SK-N-SH (cell line): ENCODE measurements around the gene OR2B6. TPM values are rescaled to one million over a fixed set of nuclear protein-coding genes. Genes with fewer than 3 reads are reported as not detected.

Experiments used
- CTCF ChIA-PET: fragments of 300-600, 350-600 bp; formaldehyde crosslinking; extraction: SDS; loops from one replicate; lab custom pipeline; 2021; lab: Yijun Ruan, JAX
- POLR2A ChIA-PET: fragments of 350-600 bp; sonication (Branson Sonifier 250); formaldehyde crosslinking; extraction: SDS; loops from one replicate; lab custom pipeline; 2020; ENCODE audit warnings: antibody characterized with exemption, inconsistent platforms; lab: Yijun Ruan, JAX
- DNase-seq: peaks from one replicate; pipeline ENCODE4 v3.0.0; 2012
- H2AFZ ChIP-seq: fragments of 200-600 bp; sonication (generic); 2 replicates; pipeline ENCODE4 v1.8.1; 2016; ENCODE audit warnings: antibody characterized with exemption, mild to moderate bottlenecking, low read depth
- H3F3A ChIP-seq: fragments of 200-600 bp; sonication (generic); replicated peaks from 2 replicates; pipeline ENCODE3; 2016; ENCODE audit warnings: antibody characterized with exemption, mild to moderate bottlenecking; ENCODE audit not compliant: insufficient read depth
- H3K27ac ChIP-seq, 2 experiments: fragments of 200-500 bp in 1 of 2; fragments of 200-600 bp in 1 of 2; sonication (Bioruptor generic) in 1 of 2; sonication (generic), shearing (Covaris generic) in 1 of 2; 2 replicates each; pipeline versions ENCODE4 v1.5.1 to v1.6.1; 2014 to 2016; ENCODE audit warnings: low read depth in 2 of 2, inconsistent platforms in 1 of 2, low read length in 1 of 2, mild to moderate bottlenecking in 1 of 2, mixed read lengths in 1 of 2
- H3K27me3 ChIP-seq: fragments of 200-600 bp; sonication (generic), shearing (Covaris generic); 2 replicates; pipeline ENCODE4 v1.6.1; 2016; ENCODE audit warnings: mixed run types; ENCODE audit not compliant: insufficient read depth
- H3K36me3 ChIP-seq, 2 experiments: fragments of 200-500 bp in 1 of 2; fragments of 200-600 bp in 1 of 2; sonication (Bioruptor generic) in 1 of 2; sonication (generic) in 1 of 2; replicated peaks in 1 of 2; 2 replicates each; pipeline versions ENCODE3 to v1.5.1; 2014 to 2016; ENCODE audit warnings: low read length in 1 of 2, mild to moderate bottlenecking in 1 of 2; ENCODE audit not compliant: insufficient read depth in 2 of 2, control insufficient read depth in 1 of 2
- H3K4me1 ChIP-seq, 2 experiments: fragments of 200-500 bp in 1 of 2; fragments of 200-600 bp in 1 of 2; sonication (Bioruptor generic) in 1 of 2; sonication (generic), shearing (Covaris generic) in 1 of 2; 2 replicates each; pipeline versions ENCODE4 v1.5.1 to v1.6.1; 2014 to 2016; ENCODE audit warnings: low read depth in 1 of 2, low read length in 1 of 2, mixed run types in 1 of 2; ENCODE audit not compliant: insufficient read depth in 2 of 2, control insufficient read depth in 1 of 2
- H3K4me2 ChIP-seq: fragments of 200-600 bp; sonication (generic), shearing (Covaris generic); 2 replicates; pipeline ENCODE4 v1.6.1; 2017; ENCODE audit warnings: mixed run types
- H3K4me3 ChIP-seq, 2 experiments: fragments of 200-500 bp in 1 of 2; fragments of 200-600 bp in 1 of 2; sonication (Bioruptor generic) in 1 of 2; sonication (generic), shearing (Covaris generic) in 1 of 2; 2 replicates each; pipeline versions ENCODE4 v1.5.1 to v1.8.1; 2014 to 2016; ENCODE audit warnings: low read depth in 2 of 2, inconsistent platforms in 1 of 2, low read length in 1 of 2, mild to moderate bottlenecking in 1 of 2, mixed read lengths in 1 of 2, moderate library complexity in 1 of 2
- H3K79me2 ChIP-seq: fragments of 200-600 bp; sonication (generic); 2 replicates; pipeline ENCODE4 v1.8.1; 2017; ENCODE audit warnings: mild to moderate bottlenecking; ENCODE audit not compliant: insufficient read depth
- H3K9ac ChIP-seq: fragments of 200-600 bp; sonication (generic); 2 replicates; pipeline ENCODE4 v1.6.1; 2017; ENCODE audit warnings: mixed run types
- H3K9me2 ChIP-seq: fragments of 200-600 bp; sonication (generic); 2 replicates; pipeline ENCODE4 v1.6.1; 2017; ENCODE audit warnings: mixed run types
- H3K9me3 ChIP-seq: fragments of 200-600 bp; sonication (generic); 2 replicates; pipeline ENCODE4 v1.6.1; 2017; ENCODE audit warnings: mixed run types, mild to moderate bottlenecking, moderate library complexity
- H4K20me1 ChIP-seq: fragments of 200-600 bp; sonication (generic); 2 replicates; pipeline ENCODE4 v1.6.1; 2017; ENCODE audit warnings: mild to moderate bottlenecking, mixed run types; ENCODE audit not compliant: insufficient read depth
- CTCF ChIP-seq: fragments of 200-600 bp; sonication (generic); IDR thresholded peaks from 2 replicates; pipeline ENCODE4 v1.6.1; 2017; ENCODE audit warnings: antibody characterized with exemption, mild to moderate bottlenecking, moderate library complexity
- ELF1 ChIP-seq: IDR thresholded peaks from 2 replicates; pipeline ENCODE4 v1.4.0; 2012
- FOSL2 ChIP-seq: IDR thresholded peaks from 2 replicates; pipeline ENCODE4 v1.4.0; 2012; ENCODE audit warnings: low read depth, mild to moderate bottlenecking, moderate library complexity, borderline replicate concordance
- FOXM1 ChIP-seq: IDR thresholded peaks from 2 replicates; pipeline ENCODE4 v1.4.0; 2012; ENCODE audit warnings: low read depth, mild to moderate bottlenecking
- GATA2 ChIP-seq: sonication (generic); formaldehyde crosslinking; IDR thresholded peaks from 2 replicates; pipeline ENCODE4 v1.5.0; 2020; ENCODE audit warnings: mild to moderate bottlenecking, missing genetic modification reagents
- IRF3 ChIP-seq: fragments of 150-350 bp; IDR thresholded peaks from 2 replicates; pipeline ENCODE4 v1.6.1; 2016; ENCODE audit warnings: mild to moderate bottlenecking, low read depth, low read length
- MAX ChIP-seq: IDR thresholded peaks from 2 replicates; pipeline ENCODE4 v1.4.0; 2012; ENCODE audit warnings: low read depth
- MXI1 ChIP-seq: IDR thresholded peaks from 2 replicates; pipeline ENCODE4 v1.6.1; 2012; ENCODE audit warnings: mild to moderate bottlenecking, low read depth, low read length, improper control_type of control experiment
- NRF1 ChIP-seq: IDR thresholded peaks from 2 replicates; pipeline ENCODE4 v1.6.1; 2012; ENCODE audit warnings: low read depth, mild to moderate bottlenecking, low read length
- PBX3 ChIP-seq: IDR thresholded peaks from 2 replicates; pipeline ENCODE4; 2012
- POLR2AphosphoS5 ChIP-seq: IDR thresholded peaks from 2 replicates; pipeline ENCODE4 v1.6.1; 2012; ENCODE audit warnings: low read depth, low read length
- RCOR1 ChIP-seq: fragments of 150-350 bp; IDR thresholded peaks from 2 replicates; pipeline ENCODE4 v1.6.1; 2017; ENCODE audit warnings: antibody characterized with exemption, low read length
- REST ChIP-seq: IDR thresholded peaks from 2 replicates; pipeline ENCODE4 v1.6.1; 2012; ENCODE audit warnings: mild to moderate bottlenecking, low read depth, low read length, moderate library complexity
- RXRA ChIP-seq: IDR thresholded peaks from 2 replicates; pipeline ENCODE4 v1.4.0; 2012; ENCODE audit warnings: low read depth, mild to moderate bottlenecking, borderline replicate concordance
- TCF12 ChIP-seq: IDR thresholded peaks from 2 replicates; pipeline ENCODE4 v1.4.0; 2012
- YY1 ChIP-seq: IDR thresholded peaks from 2 replicates; pipeline ENCODE4 v1.4.0; 2012; ENCODE audit warnings: low read depth, mild to moderate bottlenecking
- WGBS: methylation state at CpG from one replicate; pipeline ENCODE4 v1.1.6; 2017; ENCODE audit warnings: low lambda C conversion rate; 5-methylcytosine and 5-hydroxymethylcytosine counted together
- polyA plus RNA-seq, 3 experiments: library from polyadenylated mRNA; depleted of rRNA; stranded (reverse); fragments of >200 nt; gene quantifications; 2 replicates each; pipeline ENCODE4 v1.2.3, GENCODE V29; 2012

OR2B6 gene
- polyA plus RNA-seq, 1 of the 3 experiments (the other 2 are of a cell fraction) = 0.21 TPM

GRCh38 chr6:27972750-27973149 lies 15.7 kb downstream of the OR2B6 start:
- Histone ChIP-seq H3K79me2 (no peaks in the 10 kb centered on the region), H3K27ac (no peak overlapping the region), H3K36me3 (no peaks in the 10 kb centered on the region), H3F3A (no peaks in the 10 kb centered on the region), H3K9me2 (no peaks in the 10 kb centered on the region), H3K4me1 (no peaks in the 10 kb centered on the region), H3K9ac (no peak overlapping the region), H3K27me3 (no peaks in the 10 kb centered on the region; the same call in 1 of the 2 replicates), H3K4me3 (no peak overlapping the region), H4K20me1 (no peaks in the 10 kb centered on the region), H3K4me2 (no peak overlapping the region), H3K9me3 (no peaks in the 10 kb centered on the region; the same call in 1 of the 2 replicates), H2AFZ (no peak overlapping the region)
- 21% methylated on average over 4 of the region's 4 CpGs for WGBS
- CTCF ChIA-PET = no interaction called here
- TF ChIP-seq YY1 (no peak), TCF12 (no peak), FOSL2 (no peak), NRF1 (no peak), CTCF (no peak), POLR2AphosphoS5 (no peak), RXRA (no peak), MXI1 (no peak), ELF1 (no peak), GATA2 (no peak)
- DNase-seq = no peak
- POLR2A ChIA-PET = no interaction called here

GRCh38 chr6:27977387-27977786 lies 20.3 kb downstream of the OR2B6 start:
- no peaks in the 10 kb centered on the region for H4K20me1 ChIP-seq
- H2AFZ ChIP-seq = no peak overlapping the region
- H3K9me3 ChIP-seq = no peaks in the 10 kb centered on the region
- no peaks in the 10 kb centered on the region for H3K9me2 ChIP-seq
- no peaks in the 10 kb centered on the region for H3F3A ChIP-seq
- H3K4me2 ChIP-seq = no peak overlapping the region
- H3K4me1 ChIP-seq = no peaks in the 10 kb centered on the region
- no peak overlapping the region for H3K9ac ChIP-seq
- TF ChIP-seq RCOR1 (no peak), FOXM1 (no peak), YY1 (no peak)
- H3K79me2 ChIP-seq = no peaks in the 10 kb centered on the region
- WGBS = 3% methylated on average over 4 of the region's 8 CpGs
- CTCF ChIA-PET = no interaction called here
- H3K4me3 ChIP-seq = no peak overlapping the region
- POLR2A ChIA-PET = no interaction called here
- DNase-seq = no peak
- H3K27me3 ChIP-seq = no peaks in the 10 kb centered on the region; the same call in 1 of the 2 replicates
- no peak overlapping the region for H3K27ac ChIP-seq
- H3K36me3 ChIP-seq = no peaks in the 10 kb centered on the region

GRCh38 chr6:27978705-27979104 lies 21.7 kb downstream of the OR2B6 start:
- H2AFZ ChIP-seq = no peak overlapping the region
- H3K4me3 ChIP-seq = no peak overlapping the region
- H3K36me3 ChIP-seq = no peaks in the 10 kb centered on the region
- no peaks in the 10 kb centered on the region for H3K9me2 ChIP-seq
- no peak overlapping the region for H3K9ac ChIP-seq
- DNase-seq = no peak
- H3K79me2 ChIP-seq = no peaks in the 10 kb centered on the region
- H4K20me1 ChIP-seq = no peaks in the 10 kb centered on the region
- no peak overlapping the region for H3K27ac ChIP-seq
- ChIA-PET POLR2A (no interaction called here), CTCF (no interaction called here)
- H3K9me3 ChIP-seq = no peaks in the 10 kb centered on the region
- no peaks in the 10 kb centered on the region for H3K4me1 ChIP-seq
- no peaks in the 10 kb centered on the region for H3F3A ChIP-seq
- H3K27me3 ChIP-seq = no peaks in the 10 kb centered on the region; the same call in 1 of the 2 replicates
- no peak overlapping the region for H3K4me2 ChIP-seq
- no peak for TF ChIP-seq NRF1
- no peak for TF ChIP-seq IRF3
- TF ChIP-seq MAX = no peak
- no peak for TF ChIP-seq REST
- TF ChIP-seq FOSL2 = no peak
- no peak for TF ChIP-seq POLR2AphosphoS5
- no peak for TF ChIP-seq RCOR1
- no peak for TF ChIP-seq PBX3
